GM18517 (cell line): Measurements from ENCODE around the gene TMCO4.
"Not testable (repeated sequence)": the region's sequence is repeated elsewhere in the genome, so short reads cannot be mapped to it uniquely, and the experiment has no call there.

Experiments
- ATAC-seq: cut with Tn5 transposase; IDR thresholded peaks from one replicate; pipeline ENCODE4 v1.9.1; 2021; ENCODE audit warnings: mild to moderate bottlenecking, moderate library complexity; ENCODE audit not compliant: unreplicated experiment

TMCO4 gene

GRCh38 chr1:19814244-19814661 lies 14.5 kb upstream of the TMCO4 start:
- no peak for ATAC-seq

DNA sequence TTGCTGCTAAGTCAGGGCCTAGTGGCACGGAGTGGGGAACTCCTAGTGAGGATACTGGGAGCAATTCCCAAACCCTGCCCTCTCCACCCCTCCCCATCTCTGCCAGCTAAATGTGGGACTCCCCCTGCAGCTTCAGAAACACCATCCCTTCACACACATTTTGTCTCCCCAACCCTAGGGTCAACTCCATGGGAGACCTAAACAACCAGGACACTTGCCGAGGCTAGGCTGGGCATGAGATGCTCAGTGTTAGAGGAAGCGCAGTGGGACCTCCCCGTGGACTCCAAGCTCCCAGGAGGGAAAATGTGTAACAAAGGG lies 13.9 kb upstream of the TMCO4 start:
- no peak for ATAC-seq

DNA sequence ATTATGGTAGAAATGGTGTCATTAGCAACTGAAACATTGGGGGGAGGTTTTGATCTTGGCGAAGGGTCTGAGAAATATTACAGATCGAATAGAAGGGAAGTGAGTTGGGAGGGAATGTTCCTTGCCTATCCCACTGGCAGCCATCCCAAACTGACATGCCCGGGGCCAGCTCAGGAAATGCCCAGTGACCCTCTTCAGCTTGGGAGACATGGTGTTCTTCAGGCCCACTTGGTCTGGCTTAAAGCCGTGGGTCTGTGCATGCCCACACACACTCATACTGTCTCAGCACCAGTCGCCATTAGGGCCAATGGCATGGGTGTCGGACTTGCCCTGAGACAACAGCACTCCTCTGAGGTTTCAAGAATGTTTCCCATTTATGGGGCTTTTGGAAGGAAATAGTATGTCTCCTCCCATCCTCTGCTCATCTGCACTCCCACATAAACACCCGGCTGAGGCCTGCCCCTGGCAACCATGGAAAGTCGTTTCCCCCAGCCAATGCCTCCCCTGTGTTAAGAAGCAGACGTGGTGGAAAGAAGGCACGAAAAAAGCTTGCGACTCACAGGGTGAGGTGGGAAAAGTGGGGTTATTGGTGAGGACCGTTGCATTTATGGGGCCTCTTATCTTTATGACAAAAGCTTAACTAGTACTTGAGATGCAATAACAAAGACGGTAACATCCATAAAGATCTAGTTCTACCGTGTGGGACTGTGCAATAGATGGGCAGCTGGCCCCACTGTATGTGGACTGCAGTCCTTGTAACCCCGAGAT lies 13.3 kb upstream of the TMCO4 start:
- ATAC-seq: no peak

GRCh38 chr1:19811206-19811851 lies 11.6 kb upstream of the TMCO4 start:
- ATAC-seq: no peak

DNA sequence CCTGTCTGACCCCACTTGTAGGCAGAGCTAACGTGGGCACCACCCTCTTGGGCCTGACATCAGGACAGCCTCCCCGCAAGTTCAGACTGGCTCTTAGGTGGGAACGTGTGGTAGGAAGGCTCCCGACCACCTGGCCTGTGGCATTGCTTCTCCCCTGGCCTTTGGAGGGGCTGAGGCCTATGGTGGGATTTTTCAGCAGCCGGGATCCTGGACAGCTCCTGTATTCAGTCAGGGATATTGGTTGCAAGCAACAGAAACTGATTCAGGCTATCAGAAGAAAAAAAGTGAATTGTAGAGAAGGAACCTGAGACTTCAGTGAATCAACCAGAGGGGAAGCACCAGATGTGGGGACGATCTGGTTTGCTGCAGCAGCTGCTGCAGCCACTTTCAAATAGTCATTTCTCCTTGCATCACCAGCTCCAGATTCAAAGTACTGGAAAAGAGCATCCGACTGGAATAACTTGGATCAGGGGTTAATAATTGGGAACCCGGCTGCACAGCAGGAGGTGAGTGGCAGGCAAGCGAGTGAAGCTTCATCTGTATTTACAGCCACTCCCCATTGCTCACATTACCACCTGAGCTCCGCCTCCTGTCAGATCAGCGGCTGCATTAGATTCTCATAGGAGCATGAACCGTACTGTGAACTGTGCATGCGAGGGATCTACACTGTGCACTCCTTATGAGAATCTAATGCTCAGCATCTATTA lies 9.5 kb upstream of the TMCO4 start:
- ATAC-seq: no peak

DNA sequence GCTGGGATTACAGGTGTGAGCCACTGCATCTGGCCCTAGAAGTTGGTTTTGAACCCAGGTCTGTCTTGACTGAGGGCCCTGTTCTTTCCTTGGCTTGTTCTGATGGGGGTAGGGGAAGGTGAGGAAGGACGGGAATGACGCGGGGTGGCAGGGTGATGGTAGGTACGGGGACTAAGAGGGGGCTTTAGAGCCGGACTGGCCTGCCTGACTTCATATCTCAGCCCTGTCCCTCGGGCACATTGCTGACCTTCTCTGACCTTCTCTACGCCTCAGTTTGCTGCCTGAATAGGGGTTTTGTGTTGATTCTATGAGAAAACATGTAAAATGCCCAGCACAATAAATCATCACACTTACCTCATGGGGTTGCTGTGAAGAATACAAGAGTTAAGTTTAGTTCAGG lies 8.6 kb upstream of the TMCO4 start:
- no peak for ATAC-seq

- ATAC-seq: no peak
These were observed 5.1 kb upstream of the TMCO4 start for GRCh38 chr1:19804831-19805251.

- ATAC-seq: no peak
These were observed 2.6 kb upstream of the TMCO4 start for GRCh38 chr1:19802269-19802668.

- ATAC-seq: peak; percentile 52
These were observed 524 bp upstream of the TMCO4 start for GRCh38 chr1:19800076-19800804.

- no peak for ATAC-seq
These were observed 1.1 kb downstream of the TMCO4 start for GRCh38 chr1:19798486-19799229.

DNA sequence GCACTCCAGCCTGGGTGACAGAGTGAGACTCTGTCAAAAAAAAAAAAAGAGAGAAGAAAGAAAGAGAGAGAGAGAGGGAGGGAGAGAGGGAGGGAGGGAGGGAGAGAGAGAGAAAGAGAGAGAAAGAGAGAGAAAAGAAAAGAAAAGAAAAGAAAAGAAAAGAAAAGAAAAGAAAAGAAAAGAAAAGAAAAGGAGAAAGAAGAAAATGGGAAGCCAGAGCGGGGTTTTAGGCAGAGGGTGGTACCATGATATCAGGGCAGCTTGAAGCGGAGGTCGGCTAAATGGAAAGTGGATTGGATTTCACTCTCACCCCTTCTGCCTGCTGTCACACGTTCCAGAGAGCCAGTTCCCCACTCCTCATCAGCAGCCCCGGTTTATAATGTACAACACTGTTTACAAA lies 1.9 kb downstream of the TMCO4 start:
- ATAC-seq: no peak

DNA sequence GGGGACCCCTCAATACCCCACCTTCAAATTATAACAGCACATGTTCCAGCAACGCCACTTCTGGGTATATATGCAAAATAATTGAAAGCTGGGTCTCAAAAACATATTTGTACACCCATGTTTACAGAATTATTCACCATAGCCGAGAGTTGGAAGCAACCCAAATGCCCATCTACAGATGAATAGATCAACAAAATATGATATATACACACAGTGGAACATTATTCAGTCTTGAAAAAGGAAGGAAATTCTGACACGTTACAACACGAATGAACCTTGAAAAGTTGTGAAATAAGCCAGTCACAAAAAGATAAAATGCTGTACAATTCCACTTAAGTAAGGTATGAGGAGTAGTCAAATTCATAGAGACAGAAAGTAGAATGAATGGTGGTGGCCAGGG lies 5.1 kb downstream of the TMCO4 start:
- ATAC-seq: no peak

DNA sequence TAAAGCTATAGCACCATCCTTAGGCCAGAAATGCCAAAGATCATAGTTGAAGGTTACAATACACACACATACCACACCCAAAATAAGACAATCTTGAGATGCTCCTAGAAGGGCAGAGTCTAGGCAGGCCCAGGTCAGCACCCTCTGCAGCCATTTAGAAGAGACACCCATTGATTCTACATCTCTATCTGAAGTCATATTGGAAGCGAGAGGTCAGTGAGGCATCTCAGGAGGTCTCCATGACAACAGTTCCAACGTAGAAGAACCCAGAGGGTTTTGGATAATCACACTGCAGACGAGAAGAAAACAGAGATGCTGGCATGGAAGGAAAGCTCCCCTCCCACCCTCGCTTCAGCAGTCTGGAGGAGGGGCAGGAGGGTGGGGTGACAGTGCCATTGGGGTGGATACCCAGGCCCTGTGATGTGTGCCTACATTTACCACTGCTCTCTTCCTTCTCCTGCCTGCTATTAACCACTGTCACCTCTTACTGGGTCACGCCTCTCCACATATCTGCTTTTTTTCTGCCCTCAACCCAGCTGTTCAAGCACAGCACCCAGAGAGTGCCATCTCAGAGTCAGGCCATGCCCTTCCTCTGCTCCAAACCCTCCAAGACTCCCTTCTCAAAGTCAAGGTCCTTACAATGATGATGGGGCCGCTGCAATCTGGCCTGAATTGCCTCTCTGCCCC lies 6.2 kb downstream of the TMCO4 start:
- ATAC-seq: no peak

DNA sequence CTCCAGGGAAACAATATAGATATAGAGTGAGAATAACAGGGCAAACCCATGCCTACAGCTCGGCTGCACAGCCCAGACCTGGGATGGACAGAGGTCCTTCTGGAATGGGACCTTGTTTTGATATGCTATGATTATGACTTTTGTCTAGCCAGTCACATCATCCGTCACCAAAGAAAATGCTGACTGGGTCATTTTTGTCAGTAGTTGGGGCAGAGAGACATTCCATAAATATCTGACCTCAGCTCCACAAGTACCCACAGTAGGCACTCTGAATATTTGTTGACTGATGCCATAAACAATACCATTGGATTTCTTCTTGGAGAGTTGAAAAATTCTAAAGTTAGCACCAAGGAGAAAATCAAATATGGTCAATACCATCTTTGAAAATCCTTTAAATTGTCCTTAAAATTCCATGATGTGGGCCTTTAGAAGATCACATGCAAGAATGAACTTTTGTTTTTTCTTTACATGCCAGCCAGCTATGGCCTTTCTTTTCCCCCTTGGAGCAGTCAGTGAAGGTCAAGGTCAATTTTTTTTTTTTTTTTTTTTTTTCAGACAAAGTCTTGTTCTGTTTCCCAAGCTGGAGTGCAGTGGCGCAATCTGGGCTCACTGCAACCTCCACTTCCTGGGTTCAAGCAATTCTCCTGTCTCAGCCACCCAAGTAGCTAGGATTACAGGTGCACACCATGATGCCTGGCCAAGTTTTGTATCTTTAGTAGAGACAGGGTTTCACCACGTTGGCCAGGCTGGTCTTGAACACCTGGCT lies 7.3 kb downstream of the TMCO4 start:
- no peak for ATAC-seq

- ATAC-seq: not testable (repeated sequence)
These were observed 9.4 kb downstream of the TMCO4 start for GRCh38 chr1:19790061-19790975.

DNA sequence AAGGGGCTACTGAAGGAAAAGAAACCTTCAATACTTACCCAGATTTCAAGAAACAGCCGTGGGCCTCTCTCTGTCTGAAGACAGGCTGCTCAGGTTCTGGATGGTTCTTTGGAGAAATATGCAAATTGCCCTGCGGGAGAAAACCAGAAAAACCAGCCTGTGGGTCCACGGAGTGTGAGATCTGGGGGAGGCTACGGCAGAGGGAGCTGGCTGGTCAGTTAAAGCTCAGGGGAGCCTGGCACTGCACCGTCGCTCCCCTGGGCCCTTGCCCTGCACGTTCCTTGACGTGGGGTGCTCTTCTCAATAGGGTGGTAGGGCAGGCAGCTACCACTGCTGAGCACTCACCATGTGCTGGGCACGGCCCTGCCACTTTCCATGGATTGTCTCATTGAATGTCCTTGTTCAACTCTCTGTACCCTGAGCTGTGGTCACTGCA lies 12.7 kb downstream of the TMCO4 start:
- no peak for ATAC-seq

DNA sequence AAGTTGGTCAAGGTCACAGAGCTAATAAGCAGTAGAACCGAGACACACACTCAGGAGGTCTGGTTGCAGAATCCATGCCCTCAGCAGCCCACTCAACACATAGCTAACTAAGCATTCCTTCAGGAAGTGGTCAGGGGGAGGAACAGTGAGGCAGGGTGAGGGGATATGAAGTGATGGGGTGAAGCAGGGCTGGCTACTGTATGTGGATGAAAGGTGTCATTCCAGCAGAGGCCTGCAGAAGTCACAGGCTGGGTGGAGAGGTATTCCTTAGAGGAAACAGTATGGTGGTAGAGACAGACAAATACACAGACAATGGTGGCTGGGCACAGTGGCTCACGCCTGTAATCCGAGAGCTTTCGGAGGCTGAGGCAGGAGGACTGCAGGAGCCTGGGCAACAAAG lies 14.1 kb downstream of the TMCO4 start:
- no peak for ATAC-seq

GRCh38 chr1:19780267-19780877 lies 19.3 kb downstream of the TMCO4 start:
- ATAC-seq: no peak
